T-helper 1 cell treated with Interleukin-12 subunit alpha and Interleukin-12 subunit beta and Interleukin-4 antibody, amounts not matched to agents 30 ng/mL and 1 ng/mL, for 36 hours (primary cell): ENCODE data around the gene SUDS3. TPM values are rescaled to one million over a fixed set of nuclear protein-coding genes. Genes with fewer than 3 reads are reported as not detected.

Experiments used
- intact Hi-C: fragments of 100-400 bp; cut with micrococcal nuclease; formaldehyde crosslinking; loops from one replicate; pipeline ENCODE4 v1.15.1; 2024
- total RNA-seq: library from RNA; stranded (reverse); gene quantifications from 2 replicates; pipeline ENCODE4 v1.2.3, GENCODE V29; 2022

Gene SUDS3
- total RNA-seq, 1 donor from 2014 or later, result 21.8 TPM

GRCh38 chr12:118436002-118436730 lies 59.8 kb downstream of the SUDS3 start:
- intact Hi-C loops, result no loop called here

DNA sequence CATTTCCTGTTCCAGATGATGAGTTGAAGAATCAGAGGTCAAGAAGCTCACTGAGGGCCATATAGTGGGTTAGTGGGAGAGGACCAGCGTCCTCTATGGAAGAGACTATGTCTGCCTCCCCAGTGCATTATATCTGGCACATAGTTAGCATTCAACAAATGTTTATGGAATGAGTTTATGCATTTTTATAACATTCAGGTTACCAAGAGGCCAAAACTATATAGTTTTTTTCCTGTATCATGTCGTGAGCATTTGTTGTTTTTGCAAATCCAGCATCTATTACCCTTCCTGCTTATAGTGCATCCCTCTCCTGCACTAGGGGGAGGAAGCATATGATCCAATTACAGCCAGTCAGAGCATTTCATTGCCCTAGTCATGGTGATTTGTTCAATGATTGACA lies 60.6 kb downstream of the SUDS3 start:
- intact Hi-C loops, result no loop called here

DNA sequence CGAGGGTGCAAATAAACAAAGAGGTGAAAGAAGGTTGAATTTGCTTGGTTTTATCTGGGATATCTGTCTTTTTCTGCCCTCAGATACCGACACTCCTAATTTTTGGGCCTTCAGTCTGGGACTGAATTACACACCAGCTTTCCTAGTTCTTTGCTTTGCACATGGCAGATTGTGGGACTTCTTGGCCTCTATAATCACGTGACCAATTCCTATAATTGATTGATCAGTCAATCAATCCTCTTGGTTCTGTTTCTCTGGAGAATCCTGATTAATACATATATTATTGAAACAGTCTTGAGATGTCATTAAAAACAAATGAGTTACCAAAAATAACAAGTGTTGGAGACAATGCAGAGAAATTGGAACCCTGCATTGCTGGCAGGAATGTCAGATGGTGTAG lies 62.7 kb downstream of the SUDS3 start:
- intact Hi-C loops, result no loop called here

DNA sequence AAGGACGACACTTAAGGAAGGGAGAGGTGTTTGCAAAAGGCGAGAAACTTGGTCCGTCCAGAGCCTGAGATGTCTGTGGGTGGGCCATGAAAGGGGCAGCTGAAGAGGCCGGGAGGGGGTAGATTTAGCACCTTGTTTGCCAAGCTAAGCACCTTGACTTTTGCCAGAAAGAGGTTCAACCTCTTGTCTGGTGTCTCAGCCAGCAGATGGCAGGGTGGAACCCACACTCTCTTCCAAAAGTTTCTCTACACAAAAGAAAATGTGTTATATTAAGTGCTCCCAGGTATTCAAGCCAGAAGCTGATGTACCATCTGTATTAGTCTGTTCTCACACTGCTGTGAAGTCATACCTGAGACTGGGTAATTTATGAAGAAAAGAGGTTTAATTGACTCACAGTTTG lies 69.9 kb downstream of the SUDS3 start:
- intact Hi-C loops, result no loop called here

GRCh38 chr12:118447181-118447580 lies 70.8 kb downstream of the SUDS3 start:
- intact Hi-C loops, result no loop called here

GRCh38 chr12:118448341-118448740 lies 72.0 kb downstream of the SUDS3 start:
- intact Hi-C loops, result no loop called here

- intact Hi-C loops, result no loop called here
These were observed 79.0 kb downstream of the SUDS3 start for GRCh38 chr12:118455327-118455726.

- intact Hi-C loops, result no loop called here
These were observed 80.4 kb downstream of the SUDS3 start for GRCh38 chr12:118456741-118457140.

GRCh38 chr12:118459110-118459509 lies 82.8 kb downstream of the SUDS3 start:
- intact Hi-C loops, result no loop called here

- intact Hi-C loops, result no loop called here
These were observed 87.3 kb downstream of the SUDS3 start for GRCh38 chr12:118463677-118464076.

- intact Hi-C loops, result no loop called here
These were observed 89.4 kb downstream of the SUDS3 start for GRCh38 chr12:118465706-118466105.

Other genes with a start within 250 kb of the SUDS3 start
- 108 and 111 TPM in 2 replicates for gene PEBP1, start 240.4 kb upstream of the SUDS3 start, total RNA-seq
- 55.7 and 62.4 TPM in 2 replicates for gene TAOK3, start 3.6 kb upstream of the SUDS3 start, total RNA-seq